HCT116 (cell line): ENCODE measurements around the gene IFT25. TPM values are rescaled to one million over a fixed set of nuclear protein-coding genes. Genes with fewer than 3 reads are reported as not detected.

Experiments used
- ATAC-seq: fragments of 200-7000 bp; cut with Tn5 transposase; 2 replicates; pipeline ENCODE4 v1.9.1; 2020; ENCODE audit warnings: mild to moderate bottlenecking, moderate library complexity
- BruUV-seq: library from RNA; stranded (reverse); fragments of 400-500 nt; replicated peaks from 2 replicates; lab custom pipeline; 2021; lab: Mats Ljungman, UMichigan
- CTCF ChIA-PET: fragments of 300-600 bp; sonication (Branson Sonifier 250); formaldehyde crosslinking; loops from one replicate; lab custom pipeline; 2021; ENCODE audit warnings: antibody characterized with exemption; lab: Charles Lee
- POLR2A ChIA-PET: fragments of 300-600, 350-600 bp; sonication (Branson Sonifier 250); formaldehyde crosslinking; loops from one replicate; lab custom pipeline; 2021; ENCODE audit warnings: antibody characterized with exemption; lab: Charles Lee
- RAD21 ChIA-PET, 2 experiments: fragments of 300-600 bp; sonication (Branson Sonifier 250); formaldehyde crosslinking; loops; one replicate each; lab custom pipeline; 2023; ENCODE audit warnings: low total read pairs in 2 of 2; ENCODE audit not compliant: uncharacterized antibody in 2 of 2, unreplicated experiment in 2 of 2, low non-redundant PET in 1 of 2; lab: Charles Lee
- DNase-seq: peaks from one replicate; pipeline ENCODE4 v3.0.0-alpha.2; 2010; ENCODE audit warnings: low read depth, low spot score
- H2AFZ ChIP-seq: fragments of 200-600 bp; shearing (Covaris generic), sonication (generic); 2 replicates; pipeline ENCODE4 v1.6.1; 2017; ENCODE audit warnings: low read depth, mixed run types, mixed read lengths, antibody characterized with exemption, low read length; ENCODE audit not compliant: poor library complexity, severe bottlenecking
- H3K27ac ChIP-seq: 2 replicates; pipeline ENCODE4 v1.5.1; 2012; ENCODE audit warnings: low read depth, low read length
- H3K27me3 ChIP-seq: fragments of 200-600 bp; sonication (generic); 2 replicates; pipeline ENCODE4 v1.6.1; 2016; ENCODE audit warnings: mixed run types, low read length, mixed read lengths; ENCODE audit not compliant: insufficient read depth
- H3K36me3 ChIP-seq, 2 experiments: fragments of 200-500 bp in 1 of 2; fragments of 200-600 bp in 1 of 2; sonication (Bioruptor generic) in 1 of 2; sonication (generic) in 1 of 2; 2 replicates each; pipeline versions ENCODE4 v1.5.1 to v1.6.1; 2014 to 2016; ENCODE audit warnings: low read length in 2 of 2, inconsistent platforms in 1 of 2, mixed read lengths in 1 of 2, mixed run types in 1 of 2; ENCODE audit not compliant: insufficient read depth in 2 of 2, control insufficient read depth in 1 of 2
- H3K4me1 ChIP-seq, 2 experiments: fragments of 200-600 bp in 1 of 2; sonication (generic) in 1 of 2; 2 replicates each; pipeline versions ENCODE4 v1.5.1 to v1.6.1; 2012 to 2017; ENCODE audit warnings: low read length in 2 of 2, inconsistent platforms in 1 of 2, mild to moderate bottlenecking in 1 of 2, mixed read lengths in 1 of 2, mixed run types in 1 of 2, moderate library complexity in 1 of 2; ENCODE audit not compliant: insufficient read depth in 2 of 2, control insufficient read depth in 1 of 2
- H3K4me2 ChIP-seq: fragments of 200-600 bp; sonication (generic); 2 replicates; pipeline ENCODE4 v1.6.1; 2017; ENCODE audit warnings: mixed run types, low read length, mixed read lengths
- H3K4me3 ChIP-seq, 2 experiments: fragments of 200-600 bp in 1 of 2; sonication (generic) in 1 of 2; replicated peaks in 1 of 2; 2 replicates each; pipeline ENCODE4 v1.5.1; 2011 to 2016; ENCODE audit warnings: low read length in 2 of 2, control low read depth in 1 of 2, low read depth in 1 of 2, mild to moderate bottlenecking in 1 of 2, mixed read lengths in 1 of 2, mixed run types in 1 of 2
- H3K79me2 ChIP-seq: fragments of 200-600 bp; sonication (generic); 2 replicates; pipeline ENCODE4 v1.6.1; 2017; ENCODE audit warnings: mild to moderate bottlenecking, mixed run types, low read length, moderate library complexity, mixed read lengths; ENCODE audit not compliant: insufficient read depth
- H3K9ac ChIP-seq: fragments of 200-600 bp; sonication (generic); 2 replicates; pipeline ENCODE4 v1.6.1; 2016; ENCODE audit warnings: low read length, mixed read lengths
- H3K9me2 ChIP-seq: fragments of 200-600 bp; sonication (generic), shearing (Covaris generic); 2 replicates; pipeline ENCODE4 v1.6.1; 2017; ENCODE audit warnings: mixed run types, mild to moderate bottlenecking, moderate library complexity; ENCODE audit not compliant: insufficient read depth
- H3K9me3 ChIP-seq, 2 experiments: fragments of 200-500 bp in 1 of 2; fragments of 200-600 bp in 1 of 2; sonication (Bioruptor generic) in 1 of 2; sonication (generic) in 1 of 2; 2 replicates each; pipeline ENCODE4 v1.6.1; 2014 to 2017; ENCODE audit warnings: low read length in 2 of 2, mixed read lengths in 2 of 2, inconsistent platforms in 1 of 2, low read depth in 1 of 2, mild to moderate bottlenecking in 1 of 2, mixed run types in 1 of 2, moderate library complexity in 1 of 2; ENCODE audit not compliant: control insufficient read depth in 1 of 2, insufficient read depth in 1 of 2
- H4K20me1 ChIP-seq: fragments of 200-600 bp; sonication (generic), shearing (Covaris generic); 2 replicates; pipeline ENCODE4 v1.6.1; 2017; ENCODE audit warnings: mixed run types, mild to moderate bottlenecking, moderate library complexity; ENCODE audit not compliant: insufficient read depth
- CBX3 ChIP-seq: IDR thresholded peaks from 2 replicates; pipeline ENCODE4 v1.6.1; 2012; ENCODE audit warnings: low read depth
- CEBPB ChIP-seq: IDR thresholded peaks from 2 replicates; pipeline ENCODE4 v1.6.1; 2012; ENCODE audit warnings: low read depth
- EGR1 ChIP-seq: IDR thresholded peaks from 2 replicates; pipeline ENCODE4 v1.6.1; 2012; ENCODE audit warnings: low read depth
- EZH2 ChIP-seq: fragments of 200-600 bp; sonication (generic); IDR thresholded peaks from 2 replicates; pipeline ENCODE4 v1.6.1; 2017; ENCODE audit warnings: antibody characterized with exemption, mixed run types
- EZH2phosphoT487 ChIP-seq: fragments of 200-600 bp; IDR thresholded peaks from 2 replicates; pipeline ENCODE4 v1.6.1; 2018; ENCODE audit warnings: antibody characterized with exemption, borderline replicate concordance
- FOSL1 ChIP-seq: IDR thresholded peaks from 2 replicates; pipeline ENCODE4 v1.6.1; 2012; ENCODE audit warnings: low read depth
- JUND ChIP-seq: IDR thresholded peaks from 2 replicates; pipeline ENCODE4 v1.6.1; 2012
- POLR2A ChIP-seq: IDR thresholded peaks from 2 replicates; pipeline ENCODE4 v1.7.0; 2011; ENCODE audit warnings: borderline replicate concordance; ENCODE audit not compliant: insufficient read depth, insufficient read length; ENCODE audit errors: extremely low read depth
- POLR2AphosphoS5 ChIP-seq: IDR thresholded peaks from 2 replicates; pipeline ENCODE4 v1.6.1; 2011; ENCODE audit warnings: mild to moderate bottlenecking, low read depth, low read length, moderate library complexity
- RAD21 ChIP-seq: IDR thresholded peaks from 2 replicates; pipeline ENCODE4 v1.6.1; 2012; ENCODE audit warnings: low read depth, mild to moderate bottlenecking
- SIN3A ChIP-seq: IDR thresholded peaks from 2 replicates; pipeline ENCODE4 v1.6.1; 2012; ENCODE audit warnings: low read depth
- SP1 ChIP-seq: IDR thresholded peaks from 2 replicates; pipeline ENCODE4 v1.6.1; 2012; ENCODE audit warnings: low read depth
- SRF ChIP-seq: IDR thresholded peaks from 2 replicates; pipeline ENCODE4 v1.6.1; 2012; ENCODE audit warnings: low read depth
- YY1 ChIP-seq: IDR thresholded peaks from 2 replicates; pipeline ENCODE4 v1.6.1; 2011; ENCODE audit warnings: low read length, low read depth, moderate library complexity, mild to moderate bottlenecking; ENCODE audit not compliant: insufficient replicate concordance; ENCODE audit errors: extremely low read depth
- ZFX ChIP-seq: fragments of 450-650 bp; IDR thresholded peaks from 2 replicates; pipeline ENCODE4 v1.6.1; 2017
- intact Hi-C: fragments of 100-400 bp; cut with micrococcal nuclease; formaldehyde crosslinking; loops from 2 replicates; pipeline ENCODE4 v1.10.0; 2022
- total RNA-seq: library from RNA; stranded (reverse); gene quantifications from one replicate; pipeline ENCODE4 v1.2.1, GENCODE V29; 2021; ENCODE audit not compliant: unreplicated experiment
- TF ChIP-seq, protein P1 (sequence below), 3 experiments: fragments of 200-600 bp in 1 of 3; sonication (generic) in 1 of 3; IDR thresholded peaks in 2 of 3; conservative IDR thresholded peaks in 1 of 3; 2 replicates each; pipeline ENCODE4 v1.5.1; 2012 to 2017; ENCODE audit warnings: low read depth in 2 of 3, low read length in 2 of 3, antibody characterized with exemption in 1 of 3, borderline replicate concordance in 1 of 3, control low read depth in 1 of 3, mild to moderate bottlenecking in 1 of 3, mixed read lengths in 1 of 3, mixed run types in 1 of 3, moderate library complexity in 1 of 3; ENCODE audit not compliant: insufficient read depth in 1 of 3
- TF ChIP-seq, protein P2 (sequence below): IDR thresholded peaks from 2 replicates; pipeline ENCODE4 v1.6.1; 2012
- TF ChIP-seq, protein P3 (sequence below): IDR thresholded peaks from 2 replicates; pipeline ENCODE4 v1.6.1; 2012; ENCODE audit warnings: low read depth
- TF ChIP-seq, protein P4 (sequence below): IDR thresholded peaks from 2 replicates; pipeline ENCODE4 v1.6.1; 2011; ENCODE audit warnings: mild to moderate bottlenecking, low read length, moderate library complexity; ENCODE audit not compliant: insufficient replicate concordance; ENCODE audit errors: extremely low read depth

IFT25 gene
- total RNA-seq, 1 experiment from 2014 or later: 45.1 TPM

DNA sequence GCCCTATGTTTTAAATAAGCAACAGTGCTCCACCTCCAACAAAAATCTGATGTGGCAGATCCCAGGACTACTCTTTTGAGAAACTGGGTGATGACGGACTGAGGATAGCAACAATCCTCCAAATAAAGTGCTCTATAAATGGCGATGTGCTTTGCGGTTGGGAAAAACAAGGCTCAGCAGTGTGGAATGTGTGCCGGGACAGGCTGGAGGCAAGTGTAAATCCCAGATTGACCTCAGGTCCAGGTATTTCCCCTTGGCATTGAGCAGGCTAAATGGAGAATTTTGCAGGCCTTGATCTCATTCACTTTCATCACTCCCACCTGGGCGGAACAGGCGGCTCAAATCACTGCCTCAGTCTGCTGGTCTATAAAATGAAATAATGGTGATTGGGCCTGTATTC is 35.7 kb upstream of the IFT25 start:
- ChIA-PET POLR2A (no interaction called here), RAD21 (no interaction called here), CTCF (no interaction called here)
- Histone ChIP-seq H3K9me2 (no peaks in the 10 kb centered on the region), H3K9ac (no peak overlapping the region), H3K27ac (no peak overlapping the region), H3K4me3 (no peak overlapping the region), H4K20me1 (no peaks in the 10 kb centered on the region), H3K4me1 (peaks cover 7% of the 10 kb centered on the region in 2 experiments; a peak in 3 of 4 replicates), H2AFZ (no peak overlapping the region), H3K4me2 (no peak overlapping the region), H3K27me3 (no peaks in the 10 kb centered on the region), H3K36me3 (no peaks in the 10 kb centered on the region), H3K9me3 (no peaks in the 10 kb centered on the region), H3K79me2 (no peaks in the 10 kb centered on the region)
- intact Hi-C loops: no loop called here
- DNase-seq (no peak), ATAC-seq (no peak)
- BruUV-seq: no TSS peak
- no peak for TF ChIP-seq SIN3A
- TF ChIP-seq SRF: no peak
- TF ChIP-seq EZH2: no peak
- TF ChIP-seq, protein P1, sequence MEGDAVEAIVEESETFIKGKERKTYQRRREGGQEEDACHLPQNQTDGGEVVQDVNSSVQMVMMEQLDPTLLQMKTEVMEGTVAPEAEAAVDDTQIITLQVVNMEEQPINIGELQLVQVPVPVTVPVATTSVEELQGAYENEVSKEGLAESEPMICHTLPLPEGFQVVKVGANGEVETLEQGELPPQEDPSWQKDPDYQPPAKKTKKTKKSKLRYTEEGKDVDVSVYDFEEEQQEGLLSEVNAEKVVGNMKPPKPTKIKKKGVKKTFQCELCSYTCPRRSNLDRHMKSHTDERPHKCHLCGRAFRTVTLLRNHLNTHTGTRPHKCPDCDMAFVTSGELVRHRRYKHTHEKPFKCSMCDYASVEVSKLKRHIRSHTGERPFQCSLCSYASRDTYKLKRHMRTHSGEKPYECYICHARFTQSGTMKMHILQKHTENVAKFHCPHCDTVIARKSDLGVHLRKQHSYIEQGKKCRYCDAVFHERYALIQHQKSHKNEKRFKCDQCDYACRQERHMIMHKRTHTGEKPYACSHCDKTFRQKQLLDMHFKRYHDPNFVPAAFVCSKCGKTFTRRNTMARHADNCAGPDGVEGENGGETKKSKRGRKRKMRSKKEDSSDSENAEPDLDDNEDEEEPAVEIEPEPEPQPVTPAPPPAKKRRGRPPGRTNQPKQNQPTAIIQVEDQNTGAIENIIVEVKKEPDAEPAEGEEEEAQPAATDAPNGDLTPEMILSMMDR (IDR thresholded peaks at IDR 0.05 in 2 of 3, conservative IDR thresholded peaks at IDR 0.05 in 1 of 3; ENCODE audit: borderline replicate concordance in 1 of 3, insufficient read depth in 1 of 3, low read depth in 2 of 3, low read length in 2 of 3): no peak
- TF ChIP-seq, protein P2, sequence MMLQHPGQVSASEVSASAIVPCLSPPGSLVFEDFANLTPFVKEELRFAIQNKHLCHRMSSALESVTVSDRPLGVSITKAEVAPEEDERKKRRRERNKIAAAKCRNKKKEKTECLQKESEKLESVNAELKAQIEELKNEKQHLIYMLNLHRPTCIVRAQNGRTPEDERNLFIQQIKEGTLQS: no peak
- TF ChIP-seq, protein P3, sequence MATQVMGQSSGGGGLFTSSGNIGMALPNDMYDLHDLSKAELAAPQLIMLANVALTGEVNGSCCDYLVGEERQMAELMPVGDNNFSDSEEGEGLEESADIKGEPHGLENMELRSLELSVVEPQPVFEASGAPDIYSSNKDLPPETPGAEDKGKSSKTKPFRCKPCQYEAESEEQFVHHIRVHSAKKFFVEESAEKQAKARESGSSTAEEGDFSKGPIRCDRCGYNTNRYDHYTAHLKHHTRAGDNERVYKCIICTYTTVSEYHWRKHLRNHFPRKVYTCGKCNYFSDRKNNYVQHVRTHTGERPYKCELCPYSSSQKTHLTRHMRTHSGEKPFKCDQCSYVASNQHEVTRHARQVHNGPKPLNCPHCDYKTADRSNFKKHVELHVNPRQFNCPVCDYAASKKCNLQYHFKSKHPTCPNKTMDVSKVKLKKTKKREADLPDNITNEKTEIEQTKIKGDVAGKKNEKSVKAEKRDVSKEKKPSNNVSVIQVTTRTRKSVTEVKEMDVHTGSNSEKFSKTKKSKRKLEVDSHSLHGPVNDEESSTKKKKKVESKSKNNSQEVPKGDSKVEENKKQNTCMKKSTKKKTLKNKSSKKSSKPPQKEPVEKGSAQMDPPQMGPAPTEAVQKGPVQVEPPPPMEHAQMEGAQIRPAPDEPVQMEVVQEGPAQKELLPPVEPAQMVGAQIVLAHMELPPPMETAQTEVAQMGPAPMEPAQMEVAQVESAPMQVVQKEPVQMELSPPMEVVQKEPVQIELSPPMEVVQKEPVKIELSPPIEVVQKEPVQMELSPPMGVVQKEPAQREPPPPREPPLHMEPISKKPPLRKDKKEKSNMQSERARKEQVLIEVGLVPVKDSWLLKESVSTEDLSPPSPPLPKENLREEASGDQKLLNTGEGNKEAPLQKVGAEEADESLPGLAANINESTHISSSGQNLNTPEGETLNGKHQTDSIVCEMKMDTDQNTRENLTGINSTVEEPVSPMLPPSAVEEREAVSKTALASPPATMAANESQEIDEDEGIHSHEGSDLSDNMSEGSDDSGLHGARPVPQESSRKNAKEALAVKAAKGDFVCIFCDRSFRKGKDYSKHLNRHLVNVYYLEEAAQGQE: no peak
- no peak for TF ChIP-seq POLR2AphosphoS5
- no peak for TF ChIP-seq EZH2phosphoT487
- TF ChIP-seq EGR1: no peak
- no peak for TF ChIP-seq YY1
- TF ChIP-seq CEBPB: no peak
- TF ChIP-seq, protein P4, sequence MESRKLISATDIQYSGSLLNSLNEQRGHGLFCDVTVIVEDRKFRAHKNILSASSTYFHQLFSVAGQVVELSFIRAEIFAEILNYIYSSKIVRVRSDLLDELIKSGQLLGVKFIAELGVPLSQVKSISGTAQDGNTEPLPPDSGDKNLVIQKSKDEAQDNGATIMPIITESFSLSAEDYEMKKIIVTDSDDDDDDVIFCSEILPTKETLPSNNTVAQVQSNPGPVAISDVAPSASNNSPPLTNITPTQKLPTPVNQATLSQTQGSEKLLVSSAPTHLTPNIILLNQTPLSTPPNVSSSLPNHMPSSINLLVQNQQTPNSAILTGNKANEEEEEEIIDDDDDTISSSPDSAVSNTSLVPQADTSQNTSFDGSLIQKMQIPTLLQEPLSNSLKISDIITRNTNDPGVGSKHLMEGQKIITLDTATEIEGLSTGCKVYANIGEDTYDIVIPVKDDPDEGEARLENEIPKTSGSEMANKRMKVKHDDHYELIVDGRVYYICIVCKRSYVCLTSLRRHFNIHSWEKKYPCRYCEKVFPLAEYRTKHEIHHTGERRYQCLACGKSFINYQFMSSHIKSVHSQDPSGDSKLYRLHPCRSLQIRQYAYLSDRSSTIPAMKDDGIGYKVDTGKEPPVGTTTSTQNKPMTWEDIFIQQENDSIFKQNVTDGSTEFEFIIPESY: no peak
- TF ChIP-seq FOSL1: no peak
- no peak for TF ChIP-seq RAD21
- TF ChIP-seq JUND: no peak
- TF ChIP-seq POLR2A: no peak
- TF ChIP-seq SP1: no peak
- TF ChIP-seq CBX3: no peak
- TF ChIP-seq ZFX: no peak
